Ishikawa (cell line): Measurements from ENCODE around the gene MGP.
A peak's percentile ranks its signal among the peaks of the same experiment; 100 is the strongest.

ENCODE experiments used
- CEBPB ChIP-seq: IDR thresholded peaks from 2 replicates; pipeline ENCODE4 v1.6.1; 2012
- CREB1 ChIP-seq: IDR thresholded peaks from 2 replicates; pipeline ENCODE4 v1.6.1; 2012; ENCODE audit warnings: low read depth
- EGR1 ChIP-seq: IDR thresholded peaks from 2 replicates; pipeline ENCODE4 v1.6.1; 2012
- EP300 ChIP-seq: IDR thresholded peaks from 2 replicates; pipeline ENCODE4 v1.6.1; 2012; ENCODE audit warnings: borderline replicate concordance
- MAX ChIP-seq: IDR thresholded peaks from 2 replicates; pipeline ENCODE4 v1.6.1; 2012
- NFIC ChIP-seq: IDR thresholded peaks from 2 replicates; pipeline ENCODE4 v1.6.1; 2012
- RAD21 ChIP-seq: IDR thresholded peaks from 2 replicates; pipeline ENCODE4 v1.6.1; 2012; ENCODE audit warnings: low read depth
- TAF1 ChIP-seq: IDR thresholded peaks from 2 replicates; pipeline ENCODE4 v1.6.1; 2012; ENCODE audit warnings: low read depth, mild to moderate bottlenecking
- TCF12 ChIP-seq: IDR thresholded peaks from 2 replicates; pipeline ENCODE4 v1.6.1; 2012; ENCODE audit warnings: low read depth
- TEAD4 ChIP-seq: IDR thresholded peaks from 2 replicates; pipeline ENCODE4 v1.6.1; 2012
- YY1 ChIP-seq: IDR thresholded peaks from 2 replicates; pipeline ENCODE4 v1.6.1; 2012; ENCODE audit warnings: low read depth
- ZBTB7A ChIP-seq: IDR thresholded peaks from 2 replicates; pipeline ENCODE4 v1.6.1; 2012; ENCODE audit warnings: low read depth
- TF ChIP-seq, protein P1 (sequence below): IDR thresholded peaks from 2 replicates; pipeline ENCODE4 v1.6.1; 2012; ENCODE audit warnings: low read depth, mild to moderate bottlenecking
- TF ChIP-seq, protein P2 (sequence below): IDR thresholded peaks from 2 replicates; pipeline ENCODE4 v1.6.1; 2012

The MGP gene

DNA sequence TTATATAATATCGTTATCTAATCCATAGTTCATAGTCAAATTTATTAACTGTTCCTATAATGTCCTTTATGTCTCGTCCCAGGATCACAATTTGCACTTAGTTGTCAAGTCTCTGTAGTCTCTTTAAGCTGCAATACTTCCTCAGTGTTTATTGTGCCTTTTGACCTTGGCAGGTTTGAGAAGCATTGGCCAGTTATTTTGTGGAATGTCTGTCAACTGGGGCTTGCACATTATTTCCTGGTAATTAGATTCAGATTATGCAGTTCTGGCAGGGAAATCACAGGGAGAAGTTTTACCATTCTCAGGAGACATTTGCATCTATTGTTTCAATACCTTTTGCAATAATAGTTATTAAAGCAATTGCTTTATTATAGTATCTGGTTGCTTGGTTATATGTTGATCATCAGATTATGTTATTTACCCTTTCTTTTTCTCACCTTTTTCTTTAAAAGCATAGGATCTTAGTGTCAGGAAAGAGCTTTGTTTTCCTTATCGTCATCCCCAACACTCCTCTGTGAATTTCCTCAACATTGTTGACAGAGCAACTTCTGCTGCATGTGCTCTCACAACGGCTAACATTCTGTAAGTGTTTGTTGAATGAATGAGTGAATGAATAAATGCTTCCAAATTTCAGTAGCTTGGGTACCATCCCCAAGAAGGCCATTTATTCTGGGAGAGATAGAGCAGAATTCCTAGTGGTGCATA, 38.6 kb downstream of the MGP start:
- no peak for TF ChIP-seq CREB1
- no peak for TF ChIP-seq NFIC
- TF ChIP-seq TEAD4 = no peak
- no peak for TF ChIP-seq EGR1
- TF ChIP-seq, protein P1, sequence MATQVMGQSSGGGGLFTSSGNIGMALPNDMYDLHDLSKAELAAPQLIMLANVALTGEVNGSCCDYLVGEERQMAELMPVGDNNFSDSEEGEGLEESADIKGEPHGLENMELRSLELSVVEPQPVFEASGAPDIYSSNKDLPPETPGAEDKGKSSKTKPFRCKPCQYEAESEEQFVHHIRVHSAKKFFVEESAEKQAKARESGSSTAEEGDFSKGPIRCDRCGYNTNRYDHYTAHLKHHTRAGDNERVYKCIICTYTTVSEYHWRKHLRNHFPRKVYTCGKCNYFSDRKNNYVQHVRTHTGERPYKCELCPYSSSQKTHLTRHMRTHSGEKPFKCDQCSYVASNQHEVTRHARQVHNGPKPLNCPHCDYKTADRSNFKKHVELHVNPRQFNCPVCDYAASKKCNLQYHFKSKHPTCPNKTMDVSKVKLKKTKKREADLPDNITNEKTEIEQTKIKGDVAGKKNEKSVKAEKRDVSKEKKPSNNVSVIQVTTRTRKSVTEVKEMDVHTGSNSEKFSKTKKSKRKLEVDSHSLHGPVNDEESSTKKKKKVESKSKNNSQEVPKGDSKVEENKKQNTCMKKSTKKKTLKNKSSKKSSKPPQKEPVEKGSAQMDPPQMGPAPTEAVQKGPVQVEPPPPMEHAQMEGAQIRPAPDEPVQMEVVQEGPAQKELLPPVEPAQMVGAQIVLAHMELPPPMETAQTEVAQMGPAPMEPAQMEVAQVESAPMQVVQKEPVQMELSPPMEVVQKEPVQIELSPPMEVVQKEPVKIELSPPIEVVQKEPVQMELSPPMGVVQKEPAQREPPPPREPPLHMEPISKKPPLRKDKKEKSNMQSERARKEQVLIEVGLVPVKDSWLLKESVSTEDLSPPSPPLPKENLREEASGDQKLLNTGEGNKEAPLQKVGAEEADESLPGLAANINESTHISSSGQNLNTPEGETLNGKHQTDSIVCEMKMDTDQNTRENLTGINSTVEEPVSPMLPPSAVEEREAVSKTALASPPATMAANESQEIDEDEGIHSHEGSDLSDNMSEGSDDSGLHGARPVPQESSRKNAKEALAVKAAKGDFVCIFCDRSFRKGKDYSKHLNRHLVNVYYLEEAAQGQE = no peak
- TF ChIP-seq CEBPB = no peak
- TF ChIP-seq MAX = no peak

GRCh38 chr12:14846042-14846587, 39.5 kb downstream of the MGP start:
- TF ChIP-seq NFIC (no peak), YY1 (no peak), CEBPB (no peak), TEAD4 (no peak), ZBTB7A (no peak), TAF1 (no peak), CREB1 (no peak), EP300 (no peak), MAX (no peak), EGR1 (no peak), RAD21 (no peak)
- TF ChIP-seq, protein P2, sequence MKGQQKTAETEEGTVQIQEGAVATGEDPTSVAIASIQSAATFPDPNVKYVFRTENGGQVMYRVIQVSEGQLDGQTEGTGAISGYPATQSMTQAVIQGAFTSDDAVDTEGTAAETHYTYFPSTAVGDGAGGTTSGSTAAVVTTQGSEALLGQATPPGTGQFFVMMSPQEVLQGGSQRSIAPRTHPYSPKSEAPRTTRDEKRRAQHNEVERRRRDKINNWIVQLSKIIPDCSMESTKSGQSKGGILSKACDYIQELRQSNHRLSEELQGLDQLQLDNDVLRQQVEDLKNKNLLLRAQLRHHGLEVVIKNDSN = no peak
- TF ChIP-seq, protein P1 = no peak

GRCh38 chr12:14845350-14845750, 40.3 kb downstream of the MGP start:
- peak; percentile 95 for TF ChIP-seq RAD21
- no peak for TF ChIP-seq NFIC

DNA sequence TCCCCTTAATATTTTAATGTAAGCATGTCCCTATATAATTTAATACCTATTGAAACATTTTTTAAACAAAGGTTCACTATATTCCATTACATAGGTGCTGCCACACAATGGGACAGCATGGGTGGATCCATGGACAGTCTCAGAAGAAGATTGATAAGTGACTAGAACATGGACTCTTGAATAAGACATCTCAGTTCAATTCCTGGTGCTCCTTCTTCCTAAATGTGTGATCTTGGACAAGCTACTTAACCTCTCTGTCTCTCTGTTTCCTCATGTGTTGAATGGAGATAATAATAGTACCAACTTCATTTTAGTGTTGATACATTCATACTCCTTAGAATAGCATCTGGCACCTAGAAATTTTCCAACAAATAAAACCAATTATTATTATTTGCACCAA, 41.3 kb downstream of the MGP start:
- no peak for TF ChIP-seq TEAD4
- TF ChIP-seq CREB1 = no peak
- no peak for TF ChIP-seq TCF12
- TF ChIP-seq NFIC = no peak
- TF ChIP-seq, protein P1 = no peak
- TF ChIP-seq RAD21 = no peak
- TF ChIP-seq YY1 = no peak
- no peak for TF ChIP-seq EGR1
- no peak for TF ChIP-seq TAF1
- no peak for TF ChIP-seq CEBPB
- TF ChIP-seq MAX = no peak
- TF ChIP-seq, protein P2 = no peak

DNA sequence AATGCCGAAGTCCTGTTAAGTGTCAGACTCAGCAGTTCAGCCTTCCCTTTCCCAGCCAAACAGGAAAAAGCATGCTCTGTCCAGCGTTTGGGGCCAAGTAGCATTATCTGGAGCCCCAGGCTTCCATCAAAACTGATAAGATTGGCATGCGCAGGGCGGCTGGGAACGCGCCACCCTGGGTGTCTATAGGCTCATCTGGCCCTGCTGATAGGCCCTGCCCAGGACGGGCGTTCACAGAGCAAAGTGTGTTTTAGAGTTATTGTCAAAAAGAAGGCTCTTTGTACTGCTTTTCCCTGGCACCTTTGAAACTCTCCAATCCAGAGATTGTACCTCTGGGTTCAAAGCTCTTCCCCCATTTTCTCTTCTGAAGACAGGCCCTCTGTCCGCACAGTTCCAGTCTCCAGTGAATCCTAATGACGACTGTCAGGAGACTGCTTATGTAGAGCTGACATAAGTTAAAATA, 42.2 kb downstream of the MGP start, which contains the start of gene ART4:
Gene ART4 (minus strand): TSS at position 102 of the 463 bp plus-strand sequence. CDS start 413 bp downstream, outside the sequence.
- TF ChIP-seq, protein P1 = peak; percentile 41
- TF ChIP-seq TEAD4 = no peak
